HG03280 (cell line): Measurements from ENCODE around the gene CPEB3.
A peak's percentile ranks its signal among the peaks of the same experiment; 100 is the strongest.

Source experiments
- ATAC-seq: cut with Tn5 transposase; IDR thresholded peaks from one replicate; pipeline ENCODE4 v1.9.1; 2021; ENCODE audit warnings: mild to moderate bottlenecking, moderate library complexity; ENCODE audit not compliant: unreplicated experiment

The CPEB3 gene

GRCh38 chr10:92110039-92110794 is 180.7 kb downstream of the CPEB3 start:
- no peak for ATAC-seq

- no peak for ATAC-seq
Observed at GRCh38 chr10:92108747-92109146, 182.1 kb downstream of the CPEB3 start.

GRCh38 chr10:92108120-92108519 is 182.8 kb downstream of the CPEB3 start:
- ATAC-seq, result no peak

- ATAC-seq, result no peak
Observed at GRCh38 chr10:92103376-92104090, 187.3 kb downstream of the CPEB3 start.

- ATAC-seq, result no peak
Observed at GRCh38 chr10:92102601-92103213, 188.2 kb downstream of the CPEB3 start.

GRCh38 chr10:92094960-92095359 is 195.9 kb downstream of the CPEB3 start:
- no peak for ATAC-seq

GRCh38 chr10:92091965-92092364 is 198.9 kb downstream of the CPEB3 start:
- peak; percentile 48 for ATAC-seq

GRCh38 chr10:92087750-92088395 is 203.0 kb downstream of the CPEB3 start:
- peak; percentile 93 for ATAC-seq

GRCh38 chr10:92082583-92083280 is 208.1 kb downstream of the CPEB3 start:
- no peak for ATAC-seq

- ATAC-seq, result no peak
Observed at GRCh38 chr10:92081641-92082040, 209.2 kb downstream of the CPEB3 start.

GRCh38 chr10:92080244-92080643 is 210.6 kb downstream of the CPEB3 start:
- ATAC-seq, result no peak

GRCh38 chr10:92079003-92079402 is 211.9 kb downstream of the CPEB3 start:
- no peak for ATAC-seq

- no peak for ATAC-seq
Observed at GRCh38 chr10:92076722-92077121, 214.2 kb downstream of the CPEB3 start.

- no peak for ATAC-seq
Observed at GRCh38 chr10:92075829-92076228, 215.0 kb downstream of the CPEB3 start.

GRCh38 chr10:92074126-92074887 is 216.6 kb downstream of the CPEB3 start:
- no peak for ATAC-seq

- no peak for ATAC-seq
Observed at GRCh38 chr10:92068900-92069299, 222.0 kb downstream of the CPEB3 start.

GRCh38 chr10:92066386-92066785 is 224.5 kb downstream of the CPEB3 start:
- no peak for ATAC-seq

- no peak for ATAC-seq
Observed at GRCh38 chr10:92064506-92064905, 226.4 kb downstream of the CPEB3 start.

GRCh38 chr10:92062273-92062672 is 228.6 kb downstream of the CPEB3 start:
- ATAC-seq, result no peak

GRCh38 chr10:92054807-92055206 is 236.1 kb downstream of the CPEB3 start:
- no peak for ATAC-seq
